Measurements from ENCODE around the gene PRSS53. TPM values are rescaled to one million over a fixed set of nuclear protein-coding genes. Genes with fewer than 3 reads are reported as not detected.

Gene PRSS53
- total RNA-seq, 1 experiment from 2014 or later: 4.0 TPM

GRCh38 chr16:31132303-31132979 is 43.7 kb upstream of the PRSS53 start:
- H3K27ac ChIP-seq (ENCODE audit: low read length): no peak overlapping the region

DNA sequence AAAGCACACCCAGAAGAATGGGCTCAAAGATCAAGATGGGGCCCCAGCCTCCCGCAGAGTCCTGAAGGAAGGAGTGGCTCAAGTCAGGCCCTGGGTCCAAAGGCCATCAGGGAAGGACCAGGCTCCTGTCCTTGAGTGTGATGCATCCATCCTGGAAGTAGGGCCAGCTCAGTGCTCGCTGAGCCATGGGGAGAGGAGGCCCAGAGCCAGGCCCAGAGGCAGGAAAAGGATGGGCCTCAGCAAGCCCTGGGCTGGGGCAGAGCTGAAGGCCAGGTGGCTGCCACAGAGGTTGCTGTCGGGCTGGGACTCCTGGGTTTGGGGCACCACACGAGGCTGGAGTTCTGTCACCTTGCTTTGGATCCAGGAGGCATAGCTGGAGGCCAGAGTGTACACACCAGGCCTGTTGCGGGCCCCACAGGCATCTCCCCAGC is 43.1 kb upstream of the PRSS53 start:
- no peaks in the 10 kb centered on the region for H3K9me3 ChIP-seq (ENCODE audit: low read length)
- no peaks in the 10 kb centered on the region for H3K36me3 ChIP-seq (ENCODE audit: insufficient read depth, low read length)
- H3K4me3 ChIP-seq (ENCODE audit: low read length): no peak overlapping the region

More at GRCh38 chr16:31132303-31132979, 43.7 kb upstream of the PRSS53 start:
- Histone ChIP-seq H3K4me1 (ENCODE audit: low read length) (no peaks in the 10 kb centered on the region), H3K4me3 (ENCODE audit: low read length) (no peak overlapping the region), H3K36me3 (ENCODE audit: insufficient read depth, low read length) (no peaks in the 10 kb centered on the region), H3K9me2 (replicated peaks; ENCODE audit: insufficient read depth, low read length) (no peaks in the 10 kb centered on the region), H3K79me2 (ENCODE audit: low read length) (no peaks in the 10 kb centered on the region), H4K20me1 (ENCODE audit: insufficient read depth, low read depth, low read length) (no peaks in the 10 kb centered on the region), H3K9me3 (ENCODE audit: low read length) (no peaks in the 10 kb centered on the region), H2AFZ (ENCODE audit: low read length) (no peak overlapping the region), H3K4me2 (ENCODE audit: low read depth, low read length, poor library complexity, severe bottlenecking) (no peak overlapping the region), H3K27me3 (ENCODE audit: low read length) (no peaks in the 10 kb centered on the region), H3K9ac (ENCODE audit: low read length) (no peak overlapping the region)
- DNase-seq: no peak

DNA sequence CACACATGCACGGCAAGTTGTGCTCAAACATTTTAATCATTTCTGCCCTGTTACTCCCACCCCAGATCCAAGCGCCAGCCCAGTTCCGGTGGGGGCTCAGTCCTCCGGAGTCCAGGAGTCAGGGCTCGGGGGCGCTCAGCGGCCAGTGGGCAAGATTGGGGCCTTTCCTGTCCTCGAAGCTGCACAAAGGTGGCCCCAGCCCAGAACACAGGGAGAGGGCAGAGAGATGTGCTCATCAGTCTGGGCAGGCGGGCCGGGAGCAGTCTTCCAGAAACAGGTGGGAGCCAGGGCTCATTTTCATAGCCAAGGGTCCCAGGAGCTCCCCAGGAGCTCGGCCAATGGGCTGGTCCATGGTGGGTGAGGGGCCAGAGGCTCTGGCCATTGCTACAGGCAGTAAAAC is 42.7 kb upstream of the PRSS53 start:
- H3K27me3 ChIP-seq (ENCODE audit: low read length): no peaks in the 10 kb centered on the region
- H2AFZ ChIP-seq (ENCODE audit: low read length): no peak overlapping the region
- no peak overlapping the region for H3K27ac ChIP-seq (ENCODE audit: low read length)
- no peak overlapping the region for H3K9ac ChIP-seq (ENCODE audit: low read length)
- no peaks in the 10 kb centered on the region for H3K79me2 ChIP-seq (ENCODE audit: low read length)
- no peaks in the 10 kb centered on the region for H3K9me2 ChIP-seq (replicated peaks; ENCODE audit: insufficient read depth, low read length)
- no peak overlapping the region for H3K4me2 ChIP-seq (ENCODE audit: low read depth, low read length, poor library complexity, severe bottlenecking)
- H3K9me3 ChIP-seq (ENCODE audit: low read length): no peaks in the 10 kb centered on the region
- no peaks in the 10 kb centered on the region for H3K36me3 ChIP-seq (ENCODE audit: insufficient read depth, low read length)
- no peaks in the 10 kb centered on the region for H3K4me1 ChIP-seq (ENCODE audit: low read length)
- DNase-seq: no peak
- no peak overlapping the region for H3K4me3 ChIP-seq (ENCODE audit: low read length)
- no peaks in the 10 kb centered on the region for H4K20me1 ChIP-seq (ENCODE audit: insufficient read depth, low read depth, low read length)

More for the DNA sequence above, 43.1 kb upstream of the PRSS53 start:
- Histone ChIP-seq H3K4me1 (ENCODE audit: low read length) (no peaks in the 10 kb centered on the region), H3K27ac (ENCODE audit: low read length) (no peak overlapping the region), H3K27me3 (ENCODE audit: low read length) (no peaks in the 10 kb centered on the region), H3K9ac (ENCODE audit: low read length) (no peak overlapping the region), H2AFZ (ENCODE audit: low read length) (no peak overlapping the region), H4K20me1 (ENCODE audit: insufficient read depth, low read depth, low read length) (no peaks in the 10 kb centered on the region), H3K79me2 (ENCODE audit: low read length) (no peaks in the 10 kb centered on the region), H3K4me2 (ENCODE audit: low read depth, low read length, poor library complexity, severe bottlenecking) (no peak overlapping the region), H3K9me2 (replicated peaks; ENCODE audit: insufficient read depth, low read length) (no peaks in the 10 kb centered on the region)
- no peak for DNase-seq

- Histone ChIP-seq H3K27me3 (ENCODE audit: low read length) (no peaks in the 10 kb centered on the region), H3K9me2 (replicated peaks; ENCODE audit: insufficient read depth, low read length) (no peaks in the 10 kb centered on the region), H3K4me3 (ENCODE audit: low read length) (no peak overlapping the region), H3K27ac (ENCODE audit: low read length) (no peak overlapping the region), H3K9me3 (ENCODE audit: low read length) (no peaks in the 10 kb centered on the region), H3K36me3 (ENCODE audit: insufficient read depth, low read length) (no peaks in the 10 kb centered on the region), H4K20me1 (ENCODE audit: insufficient read depth, low read depth, low read length) (no peaks in the 10 kb centered on the region), H3K4me2 (ENCODE audit: low read depth, low read length, poor library complexity, severe bottlenecking) (no peak overlapping the region), H3K79me2 (ENCODE audit: low read length) (no peaks in the 10 kb centered on the region), H2AFZ (ENCODE audit: low read length) (no peak overlapping the region), H3K4me1 (ENCODE audit: low read length) (no peaks in the 10 kb centered on the region), H3K9ac (ENCODE audit: low read length) (no peak overlapping the region)
- DNase-seq: no peak
Measured at GRCh38 chr16:31130899-31131298, 42.2 kb upstream of the PRSS53 start.

DNA sequence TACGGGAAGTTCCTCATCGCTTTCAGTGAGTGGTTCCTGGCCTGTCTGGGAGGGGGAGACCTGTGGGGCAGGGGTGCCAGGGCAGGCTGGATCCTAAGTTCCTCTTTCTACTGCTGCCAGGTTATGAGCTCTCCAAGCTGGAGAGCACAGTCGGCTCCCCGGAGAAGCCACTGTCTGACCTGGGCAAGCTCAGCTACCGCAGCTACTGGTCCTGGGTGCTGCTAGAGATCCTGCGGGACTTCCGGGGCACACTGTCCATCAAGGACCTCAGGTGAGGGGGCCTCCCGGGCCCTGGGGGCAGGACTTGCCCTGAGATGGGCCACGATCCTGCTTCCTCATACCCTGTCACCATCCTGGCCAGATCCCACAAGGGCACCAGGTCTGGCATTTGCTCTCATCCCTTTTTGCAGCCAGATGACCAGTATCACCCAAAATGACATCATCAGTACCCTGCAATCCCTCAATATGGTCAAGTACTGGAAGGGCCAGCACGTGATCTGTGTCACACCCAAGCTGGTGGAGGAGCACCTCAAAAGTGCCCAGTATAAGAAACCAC is 41.7 kb upstream of the PRSS53 start:
- Histone ChIP-seq H3K4me2 (ENCODE audit: low read depth, low read length, poor library complexity, severe bottlenecking) (no peak overlapping the region), H3K4me1 (ENCODE audit: low read length) (no peaks in the 10 kb centered on the region), H3K9me3 (ENCODE audit: low read length) (no peaks in the 10 kb centered on the region), H3K79me2 (ENCODE audit: low read length) (no peaks in the 10 kb centered on the region), H3K27ac (ENCODE audit: low read length) (no peak overlapping the region), H3K27me3 (ENCODE audit: low read length) (no peaks in the 10 kb centered on the region), H3K4me3 (ENCODE audit: low read length) (no peak overlapping the region), H3K36me3 (ENCODE audit: insufficient read depth, low read length) (no peaks in the 10 kb centered on the region), H2AFZ (ENCODE audit: low read length) (no peak overlapping the region), H3K9me2 (replicated peaks; ENCODE audit: insufficient read depth, low read length) (no peaks in the 10 kb centered on the region), H4K20me1 (ENCODE audit: insufficient read depth, low read depth, low read length) (no peaks in the 10 kb centered on the region), H3K9ac (ENCODE audit: low read length) (no peak overlapping the region)
- no peak for DNase-seq

GRCh38 chr16:31129568-31130335 is 41.0 kb upstream of the PRSS53 start:
- no peak overlapping the region for H2AFZ ChIP-seq (ENCODE audit: low read length)
- DNase-seq: no peak
- no peak overlapping the region for H3K4me2 ChIP-seq (ENCODE audit: low read depth, low read length, poor library complexity, severe bottlenecking)

GRCh38 chr16:31128711-31129567 is 40.2 kb upstream of the PRSS53 start:
- Histone ChIP-seq H3K36me3 (ENCODE audit: insufficient read depth, low read length) (no peaks in the 10 kb centered on the region), H4K20me1 (ENCODE audit: insufficient read depth, low read depth, low read length) (no peaks in the 10 kb centered on the region), H3K79me2 (ENCODE audit: low read length) (no peaks in the 10 kb centered on the region), H3K27ac (ENCODE audit: low read length) (no peak overlapping the region), H3K9me3 (ENCODE audit: low read length) (no peaks in the 10 kb centered on the region), H2AFZ (ENCODE audit: low read length) (no peak overlapping the region), H3K27me3 (ENCODE audit: low read length) (no peaks in the 10 kb centered on the region), H3K4me3 (ENCODE audit: low read length) (no peak overlapping the region), H3K9ac (ENCODE audit: low read length) (no peak overlapping the region), H3K9me2 (replicated peaks; ENCODE audit: insufficient read depth, low read length) (no peaks in the 10 kb centered on the region), H3K4me2 (ENCODE audit: low read depth, low read length, poor library complexity, severe bottlenecking) (no peak overlapping the region), H3K4me1 (ENCODE audit: low read length) (no peaks in the 10 kb centered on the region)
- no peak for DNase-seq

More at GRCh38 chr16:31129568-31130335, 41.0 kb upstream of the PRSS53 start:
- no peaks in the 10 kb centered on the region for H3K9me2 ChIP-seq (replicated peaks; ENCODE audit: insufficient read depth, low read length)
- H3K79me2 ChIP-seq (ENCODE audit: low read length): no peaks in the 10 kb centered on the region
- no peaks in the 10 kb centered on the region for H3K9me3 ChIP-seq (ENCODE audit: low read length)
- H3K27ac ChIP-seq (ENCODE audit: low read length): no peak overlapping the region
- no peak overlapping the region for H3K4me3 ChIP-seq (ENCODE audit: low read length)
- H4K20me1 ChIP-seq (ENCODE audit: insufficient read depth, low read depth, low read length): no peaks in the 10 kb centered on the region
- no peaks in the 10 kb centered on the region for H3K36me3 ChIP-seq (ENCODE audit: insufficient read depth, low read length)
- no peak overlapping the region for H3K9ac ChIP-seq (ENCODE audit: low read length)
- H3K27me3 ChIP-seq (ENCODE audit: low read length): no peaks in the 10 kb centered on the region
- H3K4me1 ChIP-seq (ENCODE audit: low read length): no peaks in the 10 kb centered on the region

DNA sequence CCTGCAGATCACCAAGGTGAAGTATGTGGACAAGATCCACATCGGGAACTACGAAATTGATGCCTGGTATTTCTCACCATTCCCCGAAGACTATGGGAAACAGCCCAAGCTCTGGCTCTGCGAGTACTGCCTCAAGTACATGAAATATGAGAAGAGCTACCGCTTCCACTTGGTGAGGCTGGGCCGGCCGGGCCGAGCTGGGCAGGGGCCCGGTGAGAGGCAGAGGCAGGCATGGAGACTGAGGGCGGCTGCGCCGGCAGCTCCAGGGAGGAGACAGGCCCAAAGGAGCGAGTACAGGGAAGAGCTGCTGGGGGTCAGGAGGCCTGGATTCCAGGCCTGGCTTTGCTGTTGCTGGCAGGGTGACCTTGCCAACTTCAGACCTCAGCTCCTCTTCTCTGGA is 38.4 kb upstream of the PRSS53 start:
- no peak for DNase-seq
- Histone ChIP-seq H3K9me3 (ENCODE audit: low read length) (no peaks in the 10 kb centered on the region), H3K4me1 (ENCODE audit: low read length) (no peaks in the 10 kb centered on the region), H4K20me1 (ENCODE audit: insufficient read depth, low read depth, low read length) (no peaks in the 10 kb centered on the region), H3K4me3 (ENCODE audit: low read length) (no peak overlapping the region), H3K4me2 (ENCODE audit: low read depth, low read length, poor library complexity, severe bottlenecking) (no peak overlapping the region), H2AFZ (ENCODE audit: low read length) (no peak overlapping the region), H3K79me2 (ENCODE audit: low read length) (no peaks in the 10 kb centered on the region), H3K27me3 (ENCODE audit: low read length) (no peaks in the 10 kb centered on the region), H3K9me2 (replicated peaks; ENCODE audit: insufficient read depth, low read length) (no peaks in the 10 kb centered on the region), H3K9ac (ENCODE audit: low read length) (no peak overlapping the region), H3K27ac (ENCODE audit: low read length) (no peak overlapping the region), H3K36me3 (ENCODE audit: insufficient read depth, low read length) (peaks cover 2% of the 10 kb centered on the region)

All from Karpas-422 (cell line).